H1 (cell line): Measurements from ENCODE around the gene SQOR. TPM values are rescaled to one million over a fixed set of nuclear protein-coding genes. Genes with fewer than 3 reads are reported as not detected.

ENCODE experiments used
- CTCF ChIA-PET: fragments of 300-600 bp; sonication (Branson Sonifier 250); formaldehyde crosslinking; loops from one replicate; lab custom pipeline; 2021; ENCODE audit not compliant: partially characterized antibody; lab: Charles Lee
- POLR2A ChIA-PET: fragments of 300-600 bp; sonication (Branson Sonifier 250); formaldehyde crosslinking; loops from one replicate; lab custom pipeline; 2021; ENCODE audit warnings: inconsistent platforms; ENCODE audit not compliant: partially characterized antibody; lab: Charles Lee
- DNase-seq, 2 experiments: peaks; one replicate each; pipeline versions ENCODE4 v3.0.0 to v3.0.0-alpha.2; 2010 to 2022; ENCODE audit warnings: low spot score in 2 of 2, low read depth in 1 of 2, mixed read lengths in 1 of 2
- FAIRE-seq: peaks from 2 replicates; lab custom pipeline; 2011; peaks lifted over from hg19 to GRCh38; lab: Jason Lieb, UNC
- H2AFZ ChIP-seq: 2 replicates; pipeline ENCODE4 v1.8.1; 2012; ENCODE audit warnings: low read length, inconsistent platforms
- H2AK5ac ChIP-seq: 2 replicates; pipeline ENCODE4 v1.6.1; 2013; ENCODE audit warnings: low read depth, low read length
- H2BK120ac ChIP-seq: replicated peaks from 2 replicates; pipeline ENCODE3; 2013; ENCODE audit warnings: low read depth, low read length, inconsistent platforms
- H2BK12ac ChIP-seq: 2 replicates; pipeline ENCODE4 v1.6.1; 2013; ENCODE audit warnings: low read depth, low read length
- H2BK15ac ChIP-seq: 2 replicates; pipeline ENCODE4 v1.6.1; 2013; ENCODE audit warnings: low read length
- H2BK20ac ChIP-seq: 2 replicates; pipeline ENCODE4 v1.6.1; 2013; ENCODE audit warnings: low read length
- H2BK5ac ChIP-seq: 2 replicates; pipeline ENCODE4 v1.6.1; 2013; ENCODE audit warnings: low read depth, low read length
- H3K14ac ChIP-seq: 2 replicates; pipeline ENCODE4 v1.6.1; 2013; ENCODE audit warnings: inconsistent platforms; ENCODE audit not compliant: insufficient read length
- H3K18ac ChIP-seq: 2 replicates; pipeline ENCODE4 v1.6.1; 2013; ENCODE audit warnings: low read length; ENCODE audit errors: extremely low read depth
- H3K23ac ChIP-seq: 2 replicates; pipeline ENCODE4 v1.6.1; 2013; ENCODE audit warnings: inconsistent platforms; ENCODE audit not compliant: insufficient read length
- H3K23me2 ChIP-seq: 2 replicates; pipeline ENCODE4 v1.6.1; 2013; ENCODE audit warnings: low read depth, low read length
- H3K27ac ChIP-seq: 2 replicates; pipeline ENCODE4 v1.6.1; 2011; ENCODE audit warnings: low read depth, low read length, inconsistent platforms
- H3K27me3 ChIP-seq, 4 experiments: replicated peaks in 1 of 4; 1 replicate in 1 of 4; 2 replicates in 3 of 4; pipeline versions ENCODE4 v1.6.1 to v1.8.1; 2011 to 2013; ENCODE audit warnings: low read length in 3 of 4, mild to moderate bottlenecking in 3 of 4, inconsistent platforms in 2 of 4, mixed read lengths in 2 of 4, moderate library complexity in 1 of 4; ENCODE audit not compliant: control insufficient read depth in 3 of 4, insufficient read depth in 3 of 4; ENCODE audit errors: extremely low read depth in 1 of 4
- H3K36me3 ChIP-seq, 4 experiments: 2 replicates each; pipeline versions ENCODE4 v1.6.1 to v1.8.1; 2011 to 2013; ENCODE audit warnings: mild to moderate bottlenecking in 4 of 4, low read length in 3 of 4, moderate library complexity in 2 of 4, control low read depth in 1 of 4, inconsistent platforms in 1 of 4; ENCODE audit not compliant: insufficient read depth in 4 of 4, control insufficient read depth in 2 of 4
- H3K4ac ChIP-seq: replicated peaks from 2 replicates; pipeline ENCODE3; 2013; ENCODE audit warnings: low read length, low read depth, mixed read lengths, inconsistent platforms; ENCODE audit not compliant: insufficient read length
- H3K4me1 ChIP-seq, 4 experiments: replicated peaks in 1 of 4; 1 replicate in 1 of 4; 2 replicates in 3 of 4; pipeline versions ENCODE4 v1.6.1 to v1.8.1; 2011 to 2013; ENCODE audit warnings: low read length in 3 of 4, inconsistent platforms in 2 of 4, mixed read lengths in 1 of 4; ENCODE audit not compliant: insufficient read depth in 4 of 4, control insufficient read depth in 3 of 4
- H3K4me2 ChIP-seq, 2 experiments: 2 replicates each; pipeline versions ENCODE4 v1.6.1 to v1.8.1; 2011 to 2013; ENCODE audit warnings: low read depth in 2 of 2, low read length in 2 of 2, control low read depth in 1 of 2, inconsistent platforms in 1 of 2, mild to moderate bottlenecking in 1 of 2; ENCODE audit not compliant: insufficient read depth in 1 of 2
- H3K4me3 ChIP-seq, 4 experiments: fragments of 200-600, 300-600 bp in 1 of 4; sonication (generic), shearing (Covaris generic), sonication (Bioruptor Twin) in 1 of 4; 2 replicates each; pipeline versions ENCODE4 v1.5.1 to v1.8.1; 2011 to 2016; ENCODE audit warnings: low read length in 4 of 4, low read depth in 3 of 4, control low read depth in 2 of 4, inconsistent platforms in 2 of 4, mild to moderate bottlenecking in 2 of 4, mixed read lengths in 1 of 4, moderate library complexity in 1 of 4; ENCODE audit not compliant: insufficient read depth in 2 of 4; ENCODE audit errors: extremely low read depth in 1 of 4
- H3K56ac ChIP-seq: replicated peaks from 2 replicates; pipeline ENCODE3; 2013; ENCODE audit warnings: low read depth, mild to moderate bottlenecking, mixed read lengths, low read length, inconsistent platforms; ENCODE audit not compliant: insufficient read length
- H3K79me1 ChIP-seq: 2 replicates; pipeline ENCODE4 v1.6.1; 2013; ENCODE audit warnings: low read depth, low read length, control low read depth
- H3K79me2 ChIP-seq, 2 experiments: 2 replicates each; pipeline versions ENCODE4 v1.6.1 to v1.8.1; 2012 to 2013; ENCODE audit warnings: low read length in 2 of 2, mild to moderate bottlenecking in 2 of 2, inconsistent platforms in 1 of 2; ENCODE audit not compliant: insufficient read depth in 2 of 2, control insufficient read depth in 1 of 2
- H3K9ac ChIP-seq, 4 experiments: replicated peaks in 1 of 4; 1 replicate in 1 of 4; 2 replicates in 3 of 4; pipeline versions ENCODE4 v1.6.1 to v1.8.1; 2011 to 2013; ENCODE audit warnings: low read depth in 3 of 4, low read length in 3 of 4, control low read depth in 2 of 4, mild to moderate bottlenecking in 2 of 4, moderate library complexity in 2 of 4, inconsistent platforms in 1 of 4; ENCODE audit errors: extremely low read depth in 1 of 4
- H3K9me3 ChIP-seq, 2 experiments: 2 replicates each; pipeline versions ENCODE4 v1.6.1 to v1.8.1; 2012 to 2013; ENCODE audit warnings: mild to moderate bottlenecking in 2 of 2, moderate library complexity in 2 of 2, control low read depth in 1 of 2, inconsistent platforms in 1 of 2, low read depth in 1 of 2, low read length in 1 of 2, mixed read lengths in 1 of 2; ENCODE audit not compliant: insufficient read depth in 2 of 2
- H4K20me1 ChIP-seq, 2 experiments: replicated peaks in 1 of 2; 2 replicates each; pipeline versions ENCODE3 to v1.8.1; 2011 to 2013; ENCODE audit warnings: inconsistent platforms in 2 of 2, low read length in 2 of 2, mild to moderate bottlenecking in 1 of 2; ENCODE audit not compliant: insufficient read depth in 2 of 2, control insufficient read depth in 1 of 2
- H4K5ac ChIP-seq: 2 replicates; pipeline ENCODE4 v1.6.1; 2013; ENCODE audit warnings: low read length, low read depth, mixed read lengths, inconsistent platforms; ENCODE audit not compliant: insufficient read length
- H4K8ac ChIP-seq: 2 replicates; pipeline ENCODE4 v1.8.0; 2013; ENCODE audit warnings: mild to moderate bottlenecking, moderate library complexity, low read length, inconsistent platforms; ENCODE audit not compliant: insufficient read depth; ENCODE audit errors: extremely low read depth
- H4K91ac ChIP-seq: replicated peaks from 2 replicates; pipeline ENCODE3; 2013; ENCODE audit warnings: low read length, mixed read lengths, inconsistent platforms; ENCODE audit not compliant: insufficient read length
- CEBPB ChIP-seq: IDR thresholded peaks from 2 replicates; pipeline ENCODE4 v1.6.1; 2012; ENCODE audit warnings: low read depth, low read length
- CTBP2 ChIP-seq: IDR thresholded peaks from 2 replicates; pipeline ENCODE4 v1.7.0; 2011; ENCODE audit warnings: borderline replicate concordance, mild to moderate bottlenecking, moderate library complexity, mixed read lengths, low read length; ENCODE audit not compliant: insufficient read depth, insufficient read length
- EP300 ChIP-seq, 2 experiments: IDR thresholded peaks; 1 replicate in 1 of 2; 2 replicates in 1 of 2; pipeline ENCODE4 v1.6.1; 2011 to 2012; ENCODE audit warnings: low read depth in 2 of 2, low read length in 2 of 2, mild to moderate bottlenecking in 2 of 2, borderline replicate concordance in 1 of 2, inconsistent platforms in 1 of 2, moderate library complexity in 1 of 2
- EZH2 ChIP-seq: fragments of 200-600 bp; sonication (generic); IDR thresholded peaks from 2 replicates; pipeline ENCODE4 v1.7.1; 2012; ENCODE audit warnings: low read depth, mild to moderate bottlenecking, moderate library complexity, low read length, inconsistent platforms; ENCODE audit not compliant: severe bottlenecking
- HDAC2 ChIP-seq, 2 experiments: fragments of 300-600 bp in 1 of 2; sonication (generic) in 1 of 2; IDR thresholded peaks; 2 replicates each; pipeline ENCODE4 v1.6.1; 2011 to 2012; ENCODE audit warnings: low read depth in 2 of 2, low read length in 2 of 2, mild to moderate bottlenecking in 2 of 2, moderate library complexity in 2 of 2, borderline replicate concordance in 1 of 2, inconsistent platforms in 1 of 2
- KDM1A ChIP-seq: fragments of 200-600, 300-600 bp; sonication (generic); IDR thresholded peaks from 2 replicates; pipeline ENCODE4 v1.7.1; 2016; ENCODE audit warnings: mild to moderate bottlenecking, low read length, borderline replicate concordance
- KDM5A ChIP-seq: fragments of 200-600 bp; IDR thresholded peaks from 2 replicates; pipeline ENCODE4 v1.7.1; 2012; ENCODE audit warnings: mild to moderate bottlenecking, low read length, inconsistent platforms, mixed read lengths
- PHF8 ChIP-seq: fragments of 200-600 bp; sonication (generic); conservative IDR thresholded peaks from 2 replicates; pipeline ENCODE4 v1.7.1; 2012; ENCODE audit warnings: low read depth, mild to moderate bottlenecking, inconsistent platforms, low read length, moderate library complexity
- POLR2AphosphoS5 ChIP-seq: IDR thresholded peaks from 2 replicates; pipeline ENCODE4 v1.6.1; 2011; ENCODE audit warnings: low read depth, low read length
- RFX5 ChIP-seq: IDR thresholded peaks from 2 replicates; pipeline ENCODE4 v1.6.1; 2011; ENCODE audit warnings: low read depth, low read length, improper control_type of control experiment, borderline replicate concordance
- SIN3A ChIP-seq, 2 experiments: IDR thresholded peaks in 1 of 2; conservative IDR thresholded peaks in 1 of 2; 2 replicates each; pipeline ENCODE4 v1.6.1; 2011 to 2012; ENCODE audit warnings: low read length in 2 of 2, improper control_type of control experiment in 1 of 2, low read depth in 1 of 2, mild to moderate bottlenecking in 1 of 2
- SUZ12 ChIP-seq: fragments of 200-600 bp; sonication (generic); IDR thresholded peaks from 2 replicates; pipeline ENCODE4 v1.6.1; 2012; ENCODE audit warnings: mild to moderate bottlenecking, inconsistent platforms, low read length, moderate library complexity, mixed read lengths
- TBP ChIP-seq: IDR thresholded peaks from 2 replicates; pipeline ENCODE4 v1.6.1; 2011; ENCODE audit warnings: low read depth, low read length, improper control_type of control experiment
- YY1 ChIP-seq: IDR thresholded peaks from 2 replicates; pipeline ENCODE4 v1.6.1; 2011; ENCODE audit warnings: low read depth, mild to moderate bottlenecking, low read length
- WGBS, 2 experiments: shearing (Covaris generic) in 1 of 2; methylation state at CpG; one replicate each; pipeline versions ENCODE4 v1.1.6 to v1.1.7; 2013 to 2015; ENCODE audit warnings: low lambda C conversion rate in 2 of 2, mixed read lengths in 2 of 2, inconsistent platforms in 1 of 2, low coverage in 1 of 2, missing lambda C conversion rate in 1 of 2; ENCODE audit not compliant: insufficient replicate concordance in 2 of 2, insufficient coverage in 1 of 2, insufficient read length in 1 of 2; ENCODE audit errors: extremely low coverage in 1 of 2, missing lambda C conversion rate in 1 of 2; 5-methylcytosine and 5-hydroxymethylcytosine counted together
- polyA plus RNA-seq, 7 experiments: library from polyadenylated mRNA; depleted of rRNA in 3 of 7; stranded (reverse) in 5 of 7; unstranded in 2 of 7; fragments of >200 nt in 5 of 7; fragments of 200-250 nt in 2 of 7; gene quantifications; 1 replicate in 5 of 7; 2 replicates in 1 of 7; 4 replicates in 1 of 7; pipeline versions ENCODE4 v1.2.1 to v1.2.3, GENCODE V29; 2011 to 2013; ENCODE audit warnings: missing spikeins in 2 of 7, mixed read lengths in 2 of 7
- total RNA-seq: library from RNA; stranded (reverse); fragmentation: NEBNext Ultra II Directional; extraction: Animal tissue kit (Norgen Biotek cat#: 25700); gene quantifications from 2 replicates; pipeline ENCODE4 v1.2.1, GENCODE V29; 2021

SQOR gene
- total and polyA plus RNA-seq, 2 of the 8 experiments (the other 6 are each of a cell fraction or from before 2014, with no cell fraction given): 0.20 to 0.22 TPM

DNA sequence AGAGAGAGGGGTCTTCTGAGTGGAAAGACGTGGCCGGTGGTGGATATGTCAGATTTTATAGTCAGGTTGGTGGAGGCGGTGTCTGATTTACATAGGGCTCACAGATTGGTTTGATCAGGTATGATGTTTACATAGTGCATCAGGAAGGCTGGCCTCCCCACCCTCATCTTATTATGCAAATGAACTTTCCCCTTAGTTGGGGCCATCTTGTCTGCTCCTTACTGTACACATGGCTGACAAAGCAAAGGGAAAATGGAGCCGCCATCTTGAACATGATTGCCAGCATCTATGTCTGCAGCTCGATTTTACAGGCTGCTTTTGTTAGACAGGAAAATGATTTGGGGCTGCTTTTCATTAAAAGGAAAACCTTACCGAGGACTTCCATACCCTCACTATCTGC, 19.9 kb downstream of the SQOR start:
- Histone ChIP-seq H3K9me3 (peaks cover 0 to 2% of the 10 kb centered on the region in 2 experiments; a peak in 1 of 4 replicates), H2BK15ac (no peak overlapping the region), H3K79me2 (no peaks in the 10 kb centered on the region), H2BK20ac (no peak overlapping the region), H3K4me3 (no peak overlapping the region), H3K4me2 (no peak overlapping the region), H4K20me1 (no peaks in the 10 kb centered on the region), H2BK120ac (no peak overlapping the region), H3K14ac (no peak overlapping the region), H2AK5ac (no peak overlapping the region), H3K23ac (no peak overlapping the region), H2BK12ac (no peak overlapping the region), H4K8ac (no peak overlapping the region), H3K36me3 (no peaks in the 10 kb centered on the region), H3K18ac (no peak overlapping the region), H2BK5ac (no peak overlapping the region), H3K79me1 (no peaks in the 10 kb centered on the region), H4K5ac (no peak overlapping the region), H3K23me2 (no peaks in the 10 kb centered on the region), H3K56ac (no peak overlapping the region), H3K9ac (no peak overlapping the region), H4K91ac (no peak overlapping the region), H3K27ac (no peak overlapping the region), H3K4me1 (no peaks in the 10 kb centered on the region), H3K4ac (no peak overlapping the region), H3K27me3 (no peaks in the 10 kb centered on the region; a peak in 1 of 7 replicates), H2AFZ (no peak overlapping the region)
- CTCF ChIA-PET: no interaction called here
- POLR2A ChIA-PET: no interaction called here
- no peak for DNase-seq
- no peak for FAIRE-seq
- 93% methylated on average over 6 of the region's 6 CpGs; no CpG with 5 or more reads in 1 of the 2 experiments for WGBS, 2 experiments
- TF ChIP-seq SUZ12 (no peak), EZH2 (no peak), SIN3A (conservative IDR thresholded peaks at IDR 0.05 in 1 of 2, IDR thresholded peaks at IDR 0.05 in 1 of 2; ENCODE audit: low read depth in 1 of 2, low read length in 2 of 2) (no peak), HDAC2 (IDR thresholded peaks at IDR 0.05; ENCODE audit: borderline replicate concordance in 1 of 2, low read depth in 2 of 2, low read length in 2 of 2) (no peak), EP300 (IDR thresholded peaks at IDR 0.05; ENCODE audit: borderline replicate concordance in 1 of 2, low read depth in 2 of 2, low read length in 2 of 2) (no peak), CTBP2 (no peak), PHF8 (no peak), RFX5 (no peak), POLR2AphosphoS5 (no peak), CEBPB (no peak), YY1 (no peak), TBP (no peak), KDM5A (no peak), KDM1A (no peak)
